22Rv1 (cell line): ENCODE measurements around the gene FAM107A.

Experiments used
- CTCF ChIP-seq: fragments of 450-650 bp; IDR thresholded peaks from 2 replicates; pipeline ENCODE4 v1.5.1; 2017; ENCODE audit warnings: mild to moderate bottlenecking
- ZFX ChIP-seq: fragments of 450-650 bp; IDR thresholded peaks from 2 replicates; pipeline ENCODE4 v1.6.1; 2017; ENCODE audit warnings: antibody characterized with exemption, borderline replicate concordance

DNA sequence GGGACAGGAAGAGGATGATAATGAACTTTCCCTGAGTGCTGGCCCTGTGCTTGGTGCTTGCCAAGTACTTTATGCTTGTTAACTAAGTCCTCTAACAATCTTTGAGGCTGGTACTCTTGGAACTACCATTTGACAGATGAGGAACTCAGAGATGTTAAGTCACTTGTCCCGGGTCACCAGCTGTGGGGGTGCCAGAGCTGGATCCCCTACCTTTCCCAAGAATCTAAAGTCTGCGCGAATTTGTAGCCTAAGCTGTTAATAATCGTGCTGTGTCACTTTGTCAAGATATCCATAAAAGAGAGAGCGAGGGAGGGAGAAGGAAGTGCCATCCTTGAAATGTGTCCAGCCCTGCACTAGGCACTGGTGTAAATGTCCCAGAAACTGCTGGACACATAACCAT, 21.2 kb downstream of the FAM107A start:
- TF ChIP-seq CTCF (no peak), ZFX (no peak)
